Uterus (tissue), 4 donors: ENCODE results near the gene RBBP8NL. TPM values are rescaled to one million over a fixed set of nuclear protein-coding genes. Genes with fewer than 3 reads are reported as not detected.

Experiments used
- DNase-seq, 2 donors: peaks; one replicate each; pipeline ENCODE4 v3.0.0-alpha.2; 2019 to 2020
- H3K27ac ChIP-seq, 2 donors: fragments of 200-600 bp; sonication (generic); 1 replicate in 1 of 2; 2 replicates in 1 of 2; pipeline ENCODE4 v1.5.1; 2016 to 2018
- H3K27me3 ChIP-seq, 2 donors: fragments of 200-600 bp; sonication (generic); one replicate each; pipeline ENCODE4 v1.5.1; 2018 to 2019; ENCODE audit warnings: control low read depth in 1 of 2
- H3K36me3 ChIP-seq, 2 donors: fragments of 200-600 bp; sonication (generic); one replicate each; pipeline ENCODE4 v1.5.1; 2019; ENCODE audit warnings: control low read depth in 1 of 2
- H3K4me1 ChIP-seq, 2 donors: fragments of 200-600 bp; sonication (generic); one replicate each; pipeline ENCODE4 v1.5.1; 2018 to 2019; ENCODE audit warnings: control low read depth in 1 of 2
- H3K4me3 ChIP-seq, 2 donors: fragments of 200-600 bp; sonication (generic); 1 replicate in 1 of 2; 2 replicates in 1 of 2; pipeline ENCODE4 v1.5.1; 2018 to 2019; ENCODE audit warnings: mild to moderate bottlenecking in 1 of 2
- H3K9me3 ChIP-seq, 2 donors: fragments of 200-600 bp; sonication (generic); one replicate each; pipeline ENCODE4 v1.5.1; 2019; ENCODE audit warnings: control low read depth in 1 of 2
- POLR2A ChIP-seq, 2 donors: fragments of 450-650 bp; IDR thresholded peaks; one replicate each; pipeline ENCODE4 v1.6.1; 2016; ENCODE audit warnings: antibody characterized with exemption in 2 of 2, mild to moderate bottlenecking in 1 of 2, moderate library complexity in 1 of 2
- intact Hi-C: fragments of 100-400 bp; cut with DNase I; formaldehyde crosslinking; loops from one replicate; pipeline ENCODE4 v1.15.1; 2023; ENCODE audit warnings: low total_unique reads
- total RNA-seq, 4 donors: library from RNA; depleted of rRNA in 3 of 4; stranded (reverse); fragments of >200 nt in 3 of 4; gene quantifications; one replicate each; pipeline versions ENCODE4 v1.1.0 to v1.2.4, GENCODE V29; 2014 to 2023
- TF ChIP-seq, protein P1 (sequence below), 4 experiments: fragments of 200-600 bp in 2 of 4; fragments of 450-650 bp in 2 of 4; sonication (generic) in 2 of 4; IDR thresholded peaks; one replicate each; pipeline ENCODE4 v1.5.1; 2016 to 2019; ENCODE audit warnings: antibody characterized with exemption in 4 of 4, mild to moderate bottlenecking in 2 of 4, moderate library complexity in 1 of 4
- donor health status: DM: yes; HTN: yes; CAD: no.

RBBP8NL gene
- total RNA-seq, 4 donors from 2014 or later = 0.35 TPM; not detected in 3

- Histone ChIP-seq H3K27me3 (no peaks in the 10 kb centered on the region), H3K27ac (peak overlapping the region in 1 of 2 donors; percentile 80), H3K4me3 (peak overlapping the region in 1 of 2 donors; percentile 41), H3K4me1 (peaks cover 0 to 7% of the 10 kb centered on the region in 2 donors), H3K9me3 (no peaks in the 10 kb centered on the region), H3K36me3 (no peaks in the 10 kb centered on the region)
- TF ChIP-seq POLR2A (IDR thresholded peaks at IDR 0.05) = no peak
- TF ChIP-seq, protein P1, sequence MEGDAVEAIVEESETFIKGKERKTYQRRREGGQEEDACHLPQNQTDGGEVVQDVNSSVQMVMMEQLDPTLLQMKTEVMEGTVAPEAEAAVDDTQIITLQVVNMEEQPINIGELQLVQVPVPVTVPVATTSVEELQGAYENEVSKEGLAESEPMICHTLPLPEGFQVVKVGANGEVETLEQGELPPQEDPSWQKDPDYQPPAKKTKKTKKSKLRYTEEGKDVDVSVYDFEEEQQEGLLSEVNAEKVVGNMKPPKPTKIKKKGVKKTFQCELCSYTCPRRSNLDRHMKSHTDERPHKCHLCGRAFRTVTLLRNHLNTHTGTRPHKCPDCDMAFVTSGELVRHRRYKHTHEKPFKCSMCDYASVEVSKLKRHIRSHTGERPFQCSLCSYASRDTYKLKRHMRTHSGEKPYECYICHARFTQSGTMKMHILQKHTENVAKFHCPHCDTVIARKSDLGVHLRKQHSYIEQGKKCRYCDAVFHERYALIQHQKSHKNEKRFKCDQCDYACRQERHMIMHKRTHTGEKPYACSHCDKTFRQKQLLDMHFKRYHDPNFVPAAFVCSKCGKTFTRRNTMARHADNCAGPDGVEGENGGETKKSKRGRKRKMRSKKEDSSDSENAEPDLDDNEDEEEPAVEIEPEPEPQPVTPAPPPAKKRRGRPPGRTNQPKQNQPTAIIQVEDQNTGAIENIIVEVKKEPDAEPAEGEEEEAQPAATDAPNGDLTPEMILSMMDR (IDR thresholded peaks at IDR 0.05) = no peak
- no peak for DNase-seq
- intact Hi-C loops = no loop called here
Observed at GRCh38 chr20:62474604-62475026, 47.3 kb upstream of the RBBP8NL start.

GRCh38 chr20:62473717-62474603, 46.6 kb upstream of the RBBP8NL start:
- peaks cover 0 to 7% of the 10 kb centered on the region in 2 donors for H3K4me1 ChIP-seq
- intact Hi-C loops = no loop called here
- peak overlapping the region in 1 of 2 donors; percentile 80 for H3K27ac ChIP-seq
- DNase-seq = no peak
- H3K9me3 ChIP-seq = no peaks in the 10 kb centered on the region
- H3K4me3 ChIP-seq = no peak overlapping the region
- no peaks in the 10 kb centered on the region for H3K36me3 ChIP-seq
- TF ChIP-seq, protein P1 (IDR thresholded peaks at IDR 0.05) = no peak
- no peak for TF ChIP-seq POLR2A (IDR thresholded peaks at IDR 0.05)
- H3K27me3 ChIP-seq = no peaks in the 10 kb centered on the region

GRCh38 chr20:62472941-62473585, 45.7 kb upstream of the RBBP8NL start:
- Histone ChIP-seq H3K36me3 (no peaks in the 10 kb centered on the region), H3K9me3 (no peaks in the 10 kb centered on the region), H3K4me3 (no peak overlapping the region), H3K4me1 (peaks cover 0 to 7% of the 10 kb centered on the region in 2 donors), H3K27ac (peak overlapping the region in 1 of 2 donors; percentile 48), H3K27me3 (no peaks in the 10 kb centered on the region)
- intact Hi-C loops = no loop called here
- no peak for DNase-seq
- no peak for TF ChIP-seq POLR2A (IDR thresholded peaks at IDR 0.05)
- TF ChIP-seq, protein P1 (IDR thresholded peaks at IDR 0.05) = no peak

DNA sequence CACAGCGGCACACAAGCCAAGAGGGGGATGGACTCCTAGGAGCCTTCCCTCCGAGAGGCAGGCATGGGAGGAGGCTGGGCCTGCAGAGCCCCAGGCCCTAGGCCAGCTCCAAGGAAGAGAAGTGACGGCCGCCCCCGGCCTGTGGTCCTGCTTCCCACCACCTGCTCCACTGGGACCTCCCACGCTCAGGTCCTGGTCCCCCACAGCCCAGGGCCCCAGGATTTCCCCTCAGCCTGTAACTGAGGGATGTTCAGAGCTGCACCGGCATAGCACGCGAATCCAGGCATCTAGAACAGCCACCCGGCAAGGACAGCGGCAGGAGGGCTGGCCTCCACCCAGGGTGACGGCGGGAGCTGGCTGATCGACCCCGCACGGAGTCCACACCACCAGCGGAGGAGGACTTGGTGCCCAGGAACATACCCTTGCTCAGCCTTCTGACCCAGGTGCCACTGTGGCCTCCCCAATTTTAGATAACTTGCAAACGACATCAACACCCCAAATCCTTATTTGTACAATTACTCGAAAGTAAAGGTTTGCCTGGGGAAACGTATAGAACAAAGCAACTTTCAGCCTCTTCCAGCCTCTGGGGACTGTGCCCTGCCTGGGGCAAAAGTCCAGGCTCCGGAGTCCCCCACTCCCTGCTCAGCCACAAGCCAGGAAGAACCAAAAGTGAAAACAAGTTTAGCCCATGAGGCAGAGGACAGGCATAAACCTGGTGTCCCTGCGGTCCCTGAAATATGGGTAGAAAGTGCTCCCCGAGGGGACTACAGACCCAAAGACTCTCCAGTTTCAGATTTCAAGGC, 45.0 kb upstream of the RBBP8NL start:
- peaks cover 0 to 7% of the 10 kb centered on the region in 2 donors for H3K4me1 ChIP-seq
- intact Hi-C loops = no loop called here
- H3K27ac ChIP-seq = peak overlapping the region in 1 of 2 donors; percentile 48
- no peak for TF ChIP-seq POLR2A (IDR thresholded peaks at IDR 0.05)
- TF ChIP-seq, protein P1 (IDR thresholded peaks at IDR 0.05) = no peak
- no peaks in the 10 kb centered on the region for H3K36me3 ChIP-seq
- H3K4me3 ChIP-seq = no peak overlapping the region
- no peaks in the 10 kb centered on the region for H3K9me3 ChIP-seq
- no peak for DNase-seq
- no peaks in the 10 kb centered on the region for H3K27me3 ChIP-seq
